HG03139 (cell line): Measurements from ENCODE around the gene DDX51.
"Not testable (repeated sequence)": the region's sequence is repeated elsewhere in the genome, so short reads cannot be mapped to it uniquely, and the experiment has no call there.

Experiments
- ATAC-seq: cut with Tn5 transposase; IDR thresholded peaks from one replicate; pipeline ENCODE4 v1.9.1; 2021; ENCODE audit not compliant: unreplicated experiment

Gene DDX51

DNA sequence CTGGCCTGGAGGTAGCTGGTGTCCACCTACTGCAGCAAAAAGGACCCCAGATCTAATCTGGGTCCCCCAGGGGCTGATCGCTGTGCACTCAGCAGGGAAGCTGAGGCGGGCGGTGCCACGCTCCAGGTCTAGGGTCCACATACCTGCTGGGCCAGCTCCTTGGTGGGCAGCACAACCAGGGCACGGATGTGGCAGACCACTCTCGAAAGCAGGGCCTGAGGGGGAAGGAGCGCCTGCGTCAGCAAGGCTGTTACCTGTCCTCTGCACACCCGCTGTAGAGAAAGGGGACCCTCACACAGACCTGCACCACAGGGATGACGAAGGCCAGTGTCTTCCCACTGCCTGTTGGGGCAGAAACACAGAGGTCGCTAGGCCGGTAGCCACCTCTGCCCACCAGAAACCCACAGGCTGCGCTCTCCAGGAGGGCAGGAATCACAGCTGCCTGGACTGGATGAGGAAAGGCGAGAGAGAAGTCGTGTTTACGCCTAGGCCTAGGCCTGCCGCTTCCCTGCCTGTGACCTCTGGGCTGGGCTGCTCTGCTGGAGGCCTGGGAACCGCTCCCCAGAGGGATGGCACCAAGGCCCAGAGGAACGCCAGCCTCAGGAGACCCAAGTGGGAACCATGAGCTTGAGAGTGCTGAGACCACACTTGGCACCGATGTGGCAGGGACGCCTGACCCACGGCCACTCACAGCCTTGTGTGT lies 2.0 kb downstream of the DDX51 start:
- ATAC-seq = no peak

DNA sequence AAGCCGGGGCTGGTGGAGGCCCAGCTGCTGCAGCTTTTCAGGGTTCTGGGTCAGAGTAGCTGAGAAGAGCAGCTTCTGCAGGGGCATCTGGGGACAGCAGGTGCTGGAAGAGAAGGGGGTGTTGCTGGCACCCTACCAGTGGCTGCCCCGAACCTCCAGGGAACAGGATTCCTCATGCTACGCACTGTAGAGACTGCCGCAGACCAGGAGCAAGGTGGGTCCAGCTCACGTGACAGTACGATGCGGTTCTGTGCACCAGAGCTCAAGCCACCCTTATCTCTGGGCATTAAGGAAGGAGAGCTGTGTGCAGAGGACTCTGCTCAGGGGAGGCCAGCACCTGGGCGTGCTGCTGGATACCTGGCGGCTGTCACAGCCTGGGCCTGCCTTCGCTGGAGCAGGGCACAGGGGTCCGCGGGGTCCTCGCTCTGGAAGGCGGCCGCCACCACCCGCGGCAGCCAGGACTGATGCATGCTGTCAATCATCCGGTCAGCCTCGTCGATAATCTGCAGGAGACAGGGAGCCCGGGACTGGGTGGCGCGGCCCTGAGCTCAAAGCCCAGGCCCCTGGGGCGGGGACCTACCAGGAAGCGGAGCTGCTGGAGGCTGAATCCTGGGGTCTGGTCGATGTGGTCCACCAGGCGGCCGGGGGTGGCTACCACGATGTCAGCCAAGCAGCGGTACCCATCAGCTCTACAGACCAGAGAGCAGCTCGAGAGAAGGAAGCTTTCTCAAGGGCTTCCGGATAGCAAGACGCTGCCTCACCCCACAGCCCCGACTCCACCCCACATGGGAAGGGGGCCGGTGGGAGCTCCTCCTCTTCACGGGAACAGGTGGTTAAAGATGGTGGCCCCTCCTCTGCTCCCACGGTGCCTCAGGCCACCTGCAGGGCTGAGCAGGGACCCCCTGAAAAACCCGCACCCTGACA lies 2.9 kb downstream of the DDX51 start:
- no peak for ATAC-seq

DNA sequence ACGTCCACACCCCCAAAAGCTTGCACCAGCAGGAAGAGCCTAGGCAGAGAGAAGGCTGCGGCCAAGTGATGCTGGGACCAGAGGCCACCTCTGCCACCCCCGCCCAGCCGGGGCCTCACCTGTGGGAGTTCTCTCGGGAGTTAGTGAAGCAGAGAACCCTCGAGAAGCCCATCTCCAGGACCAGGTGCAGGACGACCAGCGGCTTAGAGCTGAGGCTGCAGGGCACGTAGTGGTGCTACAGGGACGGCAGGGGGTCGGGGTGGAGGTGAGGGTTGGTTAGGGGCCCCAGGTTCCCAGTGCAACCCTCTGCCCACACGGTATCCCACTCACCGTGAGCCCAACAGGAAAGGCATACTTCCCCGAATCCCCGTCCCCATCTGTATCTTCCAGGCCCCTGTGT lies 3.6 kb downstream of the DDX51 start:
- no peak for ATAC-seq

- no peak for ATAC-seq
Measured at GRCh38 chr12:132139912-132140311, 4.2 kb downstream of the DDX51 start.

DNA sequence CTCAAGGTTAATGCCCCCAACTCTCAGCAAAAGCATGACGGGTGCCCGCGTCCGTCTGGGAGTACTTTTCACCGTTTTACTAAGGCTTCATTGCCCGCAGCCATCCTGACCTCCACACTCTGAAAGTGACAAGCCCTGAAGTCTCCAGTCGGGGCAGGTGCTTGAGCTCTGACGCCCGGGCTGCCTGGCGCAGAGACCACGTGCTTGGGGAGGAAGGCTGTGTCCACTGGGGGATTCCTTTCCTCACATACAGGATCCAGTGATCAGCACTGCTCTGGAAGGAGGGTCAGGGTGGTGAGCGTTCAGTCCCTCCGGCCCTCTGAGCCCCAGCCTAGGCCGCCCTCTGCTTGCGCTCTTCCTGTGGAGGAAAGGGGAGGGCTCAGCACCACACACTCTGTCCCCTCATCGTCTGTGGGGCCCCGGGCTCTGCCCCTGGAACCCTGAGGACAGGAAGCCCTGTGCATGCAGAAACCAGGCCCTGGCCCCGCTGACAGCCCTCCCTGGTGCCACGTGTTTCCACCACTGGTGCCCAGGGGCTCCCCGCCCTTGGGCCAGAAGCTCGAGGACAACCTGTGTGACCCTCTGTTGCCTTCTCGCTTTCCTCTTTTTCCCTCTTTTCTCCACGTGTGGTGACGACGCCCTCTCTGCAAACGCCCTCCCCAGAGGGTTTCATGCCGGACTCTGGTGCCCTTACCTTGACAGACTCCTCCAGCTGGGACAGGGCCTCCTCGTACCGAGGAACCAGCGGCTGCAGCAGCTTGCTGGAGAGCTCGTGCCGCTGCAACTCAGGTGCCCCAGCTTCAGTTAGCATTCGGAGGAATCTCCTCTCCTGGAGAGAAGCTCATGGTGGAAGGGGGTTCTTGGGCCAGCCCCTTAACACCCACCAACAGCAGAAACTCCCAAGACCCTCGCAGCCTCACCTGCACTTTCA lies 4.9 kb downstream of the DDX51 start:
- no peak for ATAC-seq

GRCh38 chr12:132137483-132138125 lies 6.5 kb downstream of the DDX51 start:
- no peak for ATAC-seq

- not testable (repeated sequence) for ATAC-seq
Measured at GRCh38 chr12:132136226-132136625, 7.9 kb downstream of the DDX51 start.

DNA sequence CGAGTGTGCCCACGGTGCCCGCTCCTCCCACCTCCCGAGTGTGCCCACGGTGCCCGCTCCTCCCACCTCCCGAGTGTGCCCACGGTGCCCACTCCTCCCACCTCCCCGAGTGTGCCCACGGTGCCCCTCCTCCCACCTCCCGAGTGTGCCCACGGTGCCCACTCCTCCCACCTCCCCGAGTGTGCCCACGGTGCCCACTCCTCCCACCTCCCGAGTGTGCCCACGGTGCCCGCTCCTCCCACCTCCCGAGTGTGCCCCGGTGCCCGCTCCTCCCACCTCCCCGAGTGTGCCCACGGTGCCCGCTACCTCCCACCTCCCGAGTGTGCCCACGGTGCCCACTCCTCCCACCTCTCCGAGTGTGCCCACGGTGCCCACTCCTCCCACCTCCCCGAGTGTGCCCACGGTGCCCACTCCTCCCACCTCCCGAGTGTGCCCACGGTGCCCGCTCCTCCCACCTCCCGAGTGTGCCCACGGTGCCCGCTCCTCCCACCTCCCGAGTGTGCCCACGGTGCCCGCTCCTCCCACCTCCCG lies 9.4 kb downstream of the DDX51 start:
- not testable (repeated sequence) for ATAC-seq

GRCh38 chr12:132133952-132134652 lies 10.0 kb downstream of the DDX51 start:
- no peak for ATAC-seq

DNA sequence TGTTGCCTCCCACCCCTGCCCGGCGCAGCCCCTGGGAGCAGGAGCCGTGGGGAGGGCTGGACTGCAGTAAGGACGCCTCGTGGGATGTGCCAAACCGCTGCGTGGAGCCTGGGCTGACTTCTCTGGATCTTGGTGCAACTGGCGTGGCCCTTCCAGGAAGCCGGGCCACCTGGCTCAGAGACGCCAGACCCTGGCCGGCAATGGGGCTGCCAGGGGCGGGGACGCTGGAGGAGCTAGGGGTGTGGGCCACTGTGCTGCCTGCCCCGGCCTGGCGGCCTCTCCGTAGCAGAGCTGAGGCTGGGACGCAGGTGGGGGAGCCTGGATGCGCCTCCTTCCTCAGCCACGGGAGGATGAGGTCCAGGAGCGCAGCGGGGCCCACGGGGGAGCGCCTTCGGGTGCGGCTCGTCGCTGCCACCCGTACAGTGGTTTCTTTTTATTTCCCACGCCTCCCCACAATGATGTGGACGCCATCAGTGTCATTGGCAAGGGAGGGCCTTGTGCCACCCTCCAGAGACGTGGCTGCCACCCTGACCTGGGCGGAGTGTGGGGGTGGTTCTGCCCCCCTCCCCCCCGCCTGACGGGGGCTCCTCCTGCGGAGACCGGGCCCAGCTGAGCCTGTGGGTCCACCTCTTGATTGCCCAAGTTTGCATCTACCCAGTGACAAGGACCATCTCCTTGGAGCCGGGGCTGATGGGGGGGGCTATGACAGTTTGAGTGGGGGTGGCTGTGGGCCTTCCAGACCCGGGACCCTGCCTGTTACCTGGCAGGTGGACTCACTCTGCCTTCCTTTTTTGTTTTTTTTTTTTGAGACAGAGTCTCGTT lies 11.3 kb downstream of the DDX51 start:
- no peak for ATAC-seq

GRCh38 chr12:132131952-132132351 lies 12.2 kb downstream of the DDX51 start:
- no peak for ATAC-seq

GRCh38 chr12:132131229-132131628 lies 12.9 kb downstream of the DDX51 start:
- no peak for ATAC-seq

GRCh38 chr12:132130690-132131089 lies 13.4 kb downstream of the DDX51 start:
- ATAC-seq = no peak

DNA sequence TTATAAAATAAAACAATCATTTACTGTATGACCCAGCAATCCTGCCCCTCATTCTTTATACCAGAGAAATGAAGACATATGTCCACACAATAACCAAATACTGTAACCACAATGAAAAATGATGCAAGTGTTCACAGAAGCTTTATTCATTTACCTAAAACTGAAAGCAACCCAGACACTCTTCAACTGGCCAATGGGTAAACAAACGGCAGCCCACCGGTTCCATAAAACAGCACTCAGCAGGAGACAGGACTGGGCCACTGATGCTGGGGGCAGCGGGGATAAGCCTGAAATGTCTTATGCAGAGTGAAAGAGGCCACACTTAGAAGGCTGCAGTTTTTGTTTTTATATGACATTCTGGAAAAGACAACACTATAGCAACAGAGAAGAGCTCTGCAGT lies 15.1 kb downstream of the DDX51 start:
- no peak for ATAC-seq

DNA sequence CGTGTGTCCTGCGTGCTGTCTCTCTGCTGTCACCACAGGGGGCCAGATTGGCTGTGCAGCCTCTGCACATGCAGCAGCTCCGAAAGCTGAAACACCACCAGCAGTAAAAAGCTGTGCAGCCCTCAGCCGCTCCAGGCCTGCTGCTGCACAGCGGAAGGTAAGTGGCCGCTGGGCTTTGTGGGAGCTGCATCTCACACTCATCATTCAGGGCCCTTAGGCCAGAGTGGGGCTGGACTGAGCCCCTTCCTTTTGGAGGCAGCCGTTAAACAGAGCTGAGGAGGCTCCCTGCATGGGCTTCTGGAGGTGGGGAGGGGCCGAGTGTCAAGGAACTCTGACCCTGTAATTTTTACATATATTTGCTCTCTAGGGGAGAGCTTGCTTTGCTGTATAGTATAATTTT lies 17.1 kb downstream of the DDX51 start:
- no peak for ATAC-seq

DNA sequence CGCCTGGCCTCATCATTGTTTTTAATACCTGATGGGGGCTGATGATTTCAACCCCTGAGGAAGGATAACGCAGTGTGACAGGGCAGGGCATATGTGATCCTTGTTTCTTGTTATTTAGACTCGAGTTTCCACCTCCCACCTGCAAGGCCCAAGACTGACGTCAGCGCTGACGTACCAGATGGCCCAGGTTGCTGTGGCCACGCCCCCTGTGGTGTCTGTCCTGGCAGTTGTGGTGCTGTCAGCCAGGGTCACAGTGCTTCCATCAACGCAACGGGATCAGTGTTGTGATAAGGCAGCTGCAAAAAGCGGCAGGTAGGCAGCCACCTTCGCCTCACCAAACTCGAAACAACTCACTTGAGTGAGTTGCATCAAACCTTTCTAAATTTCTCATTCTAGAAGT lies 18.4 kb downstream of the DDX51 start:
- ATAC-seq = no peak

DNA sequence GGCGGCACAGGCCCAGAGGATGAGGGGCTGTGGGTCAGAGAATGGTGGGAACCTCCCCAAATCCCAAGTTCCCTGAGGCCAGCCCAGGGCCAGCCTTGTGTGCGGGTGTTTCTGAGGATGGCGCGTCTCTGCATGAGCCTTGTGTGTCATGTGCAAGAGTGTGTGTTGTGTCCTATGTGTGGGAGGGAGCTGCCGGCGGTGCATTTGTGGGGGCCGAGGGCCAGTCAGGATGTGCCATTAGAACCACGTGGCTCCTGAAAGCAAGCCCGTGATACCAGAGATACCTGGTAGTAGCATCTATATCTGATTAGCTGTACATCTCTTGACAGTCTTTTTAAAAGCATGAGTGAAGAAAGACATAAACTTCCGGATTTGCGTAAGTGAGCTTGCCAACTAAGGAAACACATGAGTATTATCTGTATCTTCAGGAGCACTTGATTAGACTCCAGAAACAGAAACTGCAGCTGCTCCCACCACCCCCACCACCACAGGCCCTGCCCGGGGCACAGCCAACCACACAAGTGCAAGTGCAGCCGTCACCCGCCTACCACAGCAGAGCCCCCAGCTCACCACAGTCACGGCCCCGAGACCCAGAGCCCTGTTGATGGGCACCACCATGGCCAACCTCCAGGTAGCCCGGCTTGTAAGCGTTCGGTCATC lies 19.2 kb downstream of the DDX51 start:
- ATAC-seq = no peak

GRCh38 chr12:132123970-132124765 lies 20.0 kb downstream of the DDX51 start:
- no peak for ATAC-seq
